AG04449 (cell line): ENCODE data around the gene SKI.

Experiments used
- CTCF ChIA-PET: fragments of 350-600 bp; formaldehyde crosslinking; extraction: SDS; loops from one replicate; lab custom pipeline; 2021; ENCODE audit warnings: antibody characterized with exemption; lab: Yijun Ruan, JAX
- POLR2A ChIA-PET: fragments of 400-600, 350-600 bp; formaldehyde crosslinking; extraction: SDS; loops from one replicate; lab custom pipeline; 2020; ENCODE audit warnings: antibody characterized with exemption, inconsistent platforms; lab: Yijun Ruan, JAX
- DNase-seq: peaks from one replicate; pipeline ENCODE4 v3.0.0-alpha.2; 2010; ENCODE audit warnings: low read depth, low spot score
- H3K4me3 ChIP-seq: 2 replicates; pipeline ENCODE4 v1.5.1; 2011; ENCODE audit warnings: low read depth, mild to moderate bottlenecking, control low read depth, low read length
- TF ChIP-seq, protein P1 (sequence below): IDR thresholded peaks from one replicate; pipeline ENCODE4 v1.5.1; 2011; ENCODE audit warnings: mild to moderate bottlenecking, moderate library complexity, low read length, control low read depth, inconsistent platforms; ENCODE audit not compliant: insufficient read depth; ENCODE audit errors: missing control alignments

The SKI gene

DNA sequence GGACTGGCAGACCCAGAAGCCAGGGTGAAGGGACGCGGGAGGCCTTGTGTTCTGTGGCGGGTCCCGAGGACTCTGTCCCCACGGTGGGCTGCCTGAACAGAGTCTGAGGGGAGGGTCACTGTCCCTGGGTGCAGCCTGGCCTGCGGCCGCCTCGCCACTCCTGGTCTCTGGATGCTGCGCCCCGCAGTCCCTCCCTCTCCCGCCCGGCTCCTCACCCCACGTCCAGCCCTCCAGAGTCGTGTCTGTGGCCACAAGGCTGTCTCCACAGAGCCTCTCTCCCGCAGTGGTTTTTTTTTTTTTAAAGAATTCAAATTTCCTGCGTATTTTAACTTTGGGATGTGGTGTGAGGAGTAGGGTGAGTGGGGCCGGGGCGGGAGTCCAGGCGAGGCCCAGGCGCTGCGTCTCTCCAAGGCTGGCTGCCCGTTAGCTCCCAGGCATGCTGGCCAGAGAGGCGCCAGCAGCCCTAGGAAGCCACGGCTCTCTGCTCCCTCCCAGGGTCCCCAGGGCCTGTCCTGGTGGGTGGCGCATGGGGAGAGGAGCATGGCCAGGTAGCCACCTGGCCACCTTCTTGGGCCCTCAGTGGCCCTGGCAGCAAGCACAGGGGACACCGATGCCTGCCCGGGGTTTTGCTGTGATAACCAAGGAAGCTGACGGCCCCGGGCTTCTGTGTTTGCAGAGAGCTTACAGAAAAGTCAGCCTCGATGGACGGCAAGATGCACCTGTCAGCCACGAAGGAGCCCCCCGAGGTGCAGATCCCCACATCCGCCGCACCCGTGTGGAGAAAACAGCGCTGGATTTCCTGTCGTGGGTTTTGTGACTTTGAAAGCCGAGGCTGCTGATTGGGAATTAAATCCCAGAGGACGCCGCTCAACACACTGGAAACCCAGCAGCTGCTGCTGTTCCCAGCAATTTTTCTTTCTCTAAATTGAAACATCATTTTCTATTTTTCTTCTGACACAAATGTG lies 90.5 kb downstream of the SKI start:
- ChIA-PET POLR2A (no interaction called here), CTCF (interaction anchor here (1.2 to 1.4 kb wide), 2 partner anchors 12 to 123 kb away, joined by 3 to 6 read pairs; partner anchors contain the start of gene FAAP20)
- no peak overlapping the region for H3K4me3 ChIP-seq
- TF ChIP-seq, protein P1, sequence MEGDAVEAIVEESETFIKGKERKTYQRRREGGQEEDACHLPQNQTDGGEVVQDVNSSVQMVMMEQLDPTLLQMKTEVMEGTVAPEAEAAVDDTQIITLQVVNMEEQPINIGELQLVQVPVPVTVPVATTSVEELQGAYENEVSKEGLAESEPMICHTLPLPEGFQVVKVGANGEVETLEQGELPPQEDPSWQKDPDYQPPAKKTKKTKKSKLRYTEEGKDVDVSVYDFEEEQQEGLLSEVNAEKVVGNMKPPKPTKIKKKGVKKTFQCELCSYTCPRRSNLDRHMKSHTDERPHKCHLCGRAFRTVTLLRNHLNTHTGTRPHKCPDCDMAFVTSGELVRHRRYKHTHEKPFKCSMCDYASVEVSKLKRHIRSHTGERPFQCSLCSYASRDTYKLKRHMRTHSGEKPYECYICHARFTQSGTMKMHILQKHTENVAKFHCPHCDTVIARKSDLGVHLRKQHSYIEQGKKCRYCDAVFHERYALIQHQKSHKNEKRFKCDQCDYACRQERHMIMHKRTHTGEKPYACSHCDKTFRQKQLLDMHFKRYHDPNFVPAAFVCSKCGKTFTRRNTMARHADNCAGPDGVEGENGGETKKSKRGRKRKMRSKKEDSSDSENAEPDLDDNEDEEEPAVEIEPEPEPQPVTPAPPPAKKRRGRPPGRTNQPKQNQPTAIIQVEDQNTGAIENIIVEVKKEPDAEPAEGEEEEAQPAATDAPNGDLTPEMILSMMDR = no peak
- DNase-seq = no peak

DNA sequence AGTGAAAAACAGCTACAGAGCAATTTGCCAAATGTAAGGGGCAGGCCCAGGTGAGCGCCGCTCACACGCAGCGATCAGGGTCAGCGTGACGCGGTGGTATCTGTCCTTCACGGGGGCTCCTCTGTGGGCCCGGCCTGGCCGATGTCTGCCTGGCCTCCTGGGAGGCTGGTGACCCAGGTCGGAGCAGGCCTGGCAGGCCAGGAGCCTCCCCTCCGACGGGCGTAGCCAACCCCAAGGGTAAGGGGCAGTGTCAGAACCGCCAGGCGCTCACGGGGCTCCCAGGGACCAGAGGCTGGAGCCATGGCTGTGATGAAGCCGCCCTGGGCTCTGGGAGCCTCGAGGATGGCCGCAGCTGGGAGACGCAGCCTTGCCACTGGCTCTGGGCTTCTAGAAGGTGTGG lies 91.2 kb downstream of the SKI start:
- ChIA-PET CTCF (interaction anchor here (1.2 to 3.9 kb wide), 3 partner anchors 13 to 124 kb away, joined by 3 to 16 read pairs (median 6); partner anchors contain the start of gene FAAP20), POLR2A (interaction anchor here (0.9 kb wide), 1 partner anchor 72 kb away, joined by 3 read pairs; the partner anchor contains the start of genes MORN1 and RER1)
- DNase-seq = no peak
- TF ChIP-seq, protein P1 = no peak
- H3K4me3 ChIP-seq = no peak overlapping the region

DNA sequence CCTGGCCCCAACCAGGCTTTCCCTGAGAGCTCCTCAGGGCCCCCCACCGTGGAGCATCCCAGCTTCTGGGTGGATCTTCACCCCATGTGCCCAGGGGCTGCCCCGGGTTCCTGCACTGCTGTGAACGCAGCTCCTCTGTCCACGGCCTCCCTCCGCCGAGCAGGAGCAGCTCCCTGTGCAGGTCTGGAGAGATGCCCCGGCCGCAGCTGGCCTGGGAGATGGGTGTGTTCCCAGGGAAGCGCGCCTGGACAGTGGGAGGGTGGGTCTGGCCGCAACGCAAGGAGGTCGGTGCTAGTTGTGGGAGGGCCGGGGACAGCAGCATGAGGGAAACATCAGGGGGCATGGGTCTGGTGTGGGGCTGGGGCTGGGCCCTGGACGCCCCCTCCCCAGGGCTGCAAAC lies 91.9 kb downstream of the SKI start:
- POLR2A ChIA-PET = interaction anchor here (0.9 kb wide), 1 partner anchor 71 kb away, joined by 3 read pairs; the partner anchor contains the start of genes MORN1 and RER1
- no peak overlapping the region for H3K4me3 ChIP-seq
- CTCF ChIA-PET = interaction anchor here (1.2 to 3.9 kb wide), 4 partner anchors 14 to 125 kb away, joined by 3 to 16 read pairs (median 4); partner anchors contain the start of gene FAAP20
- TF ChIP-seq, protein P1 = no peak
- no peak for DNase-seq

DNA sequence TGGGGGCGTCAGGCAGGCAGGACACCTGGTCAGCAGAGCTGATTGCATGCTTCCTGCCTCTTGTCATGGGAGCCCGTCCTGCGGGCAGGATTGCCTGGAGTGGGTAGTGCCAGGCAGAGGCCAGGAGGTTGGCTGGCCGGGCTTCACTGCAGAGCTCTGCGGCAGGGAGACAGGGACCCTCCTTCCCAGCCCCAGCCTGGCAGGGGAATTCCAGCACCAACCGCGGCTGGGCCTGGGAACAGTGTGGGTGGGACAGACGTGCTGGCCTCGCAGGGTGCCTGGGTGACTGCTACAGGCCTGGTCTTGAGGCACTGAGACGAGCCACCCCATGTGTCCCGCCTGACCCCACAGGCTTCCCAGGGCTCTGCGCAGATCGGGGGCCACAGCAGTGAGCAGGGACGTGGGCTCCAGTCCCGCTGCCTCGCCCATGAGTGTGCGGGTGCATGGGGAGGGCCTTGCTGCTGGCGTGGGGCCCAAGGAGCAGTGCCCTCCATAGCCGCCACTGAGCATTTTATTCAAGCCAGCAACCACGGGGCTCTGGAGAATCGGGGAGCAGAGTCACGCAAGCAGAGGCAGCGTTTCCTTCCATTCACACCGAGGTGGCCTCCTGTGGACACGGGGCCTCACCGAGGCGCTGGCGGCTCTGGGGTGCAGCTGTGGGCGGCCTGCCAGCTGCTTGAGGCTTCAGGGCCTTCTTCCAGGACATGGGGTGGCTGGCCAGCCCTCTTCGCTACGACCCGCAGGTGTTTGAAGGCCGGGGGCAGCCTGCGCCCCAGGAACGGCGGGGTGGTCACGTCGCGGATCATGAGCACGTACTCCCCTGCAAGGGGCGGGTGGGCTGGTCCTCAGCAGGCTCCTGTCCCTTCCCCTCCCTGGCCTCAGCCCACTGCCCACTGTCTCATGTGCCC lies 92.9 kb downstream of the SKI start:
- DNase-seq = no peak
- ChIA-PET POLR2A (no interaction called here), CTCF (interaction anchor here (1.0 to 3.9 kb wide), 4 partner anchors 36 to 126 kb away, joined by 3 to 16 read pairs (median 3); partner anchors contain the start of gene FAAP20)
- no peak overlapping the region for H3K4me3 ChIP-seq
- TF ChIP-seq, protein P1 = no peak

DNA sequence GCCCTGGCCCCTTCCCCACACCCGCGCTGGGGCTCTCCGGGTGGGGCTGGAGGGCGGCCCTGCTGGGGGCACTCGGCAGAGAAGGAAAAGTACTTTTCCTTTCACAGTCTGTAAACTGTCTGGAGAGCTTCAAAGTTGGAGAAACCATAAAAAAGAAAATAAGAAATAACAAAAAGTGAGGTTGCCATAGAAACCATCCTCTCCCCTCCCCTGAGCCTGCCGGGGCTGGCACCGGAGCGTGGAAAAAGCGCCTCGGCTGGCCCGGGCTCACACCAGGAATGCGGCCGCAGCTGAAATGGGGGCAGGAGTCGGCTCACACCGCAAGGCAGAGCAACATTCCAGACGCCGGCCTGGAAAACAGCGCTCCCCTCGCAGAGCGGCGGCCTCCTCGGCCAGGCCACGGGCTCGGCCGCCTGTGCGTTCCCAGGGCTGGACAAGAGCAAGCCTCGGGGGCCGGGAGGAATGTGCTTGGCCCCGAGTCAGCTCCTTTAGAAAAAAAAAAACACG lies 94.0 kb downstream of the SKI start:
- POLR2A ChIA-PET = interaction anchor here (1.0 kb wide), 2 partner anchors 93 to 95 kb away, joined by 3 to 6 read pairs; no protein-coding TSS in a partner anchor
- H3K4me3 ChIP-seq = no peak overlapping the region
- DNase-seq = peak; percentile 54
- TF ChIP-seq, protein P1 = peak; percentile 34
- CTCF ChIA-PET = interaction anchor here (1.0 to 3.9 kb wide), 5 partner anchors 11 to 88 kb away, joined by 3 to 16 read pairs (median 4); no protein-coding TSS in a partner anchor
